ENCODE data around the gene USP48.

The USP48 gene

DNA sequence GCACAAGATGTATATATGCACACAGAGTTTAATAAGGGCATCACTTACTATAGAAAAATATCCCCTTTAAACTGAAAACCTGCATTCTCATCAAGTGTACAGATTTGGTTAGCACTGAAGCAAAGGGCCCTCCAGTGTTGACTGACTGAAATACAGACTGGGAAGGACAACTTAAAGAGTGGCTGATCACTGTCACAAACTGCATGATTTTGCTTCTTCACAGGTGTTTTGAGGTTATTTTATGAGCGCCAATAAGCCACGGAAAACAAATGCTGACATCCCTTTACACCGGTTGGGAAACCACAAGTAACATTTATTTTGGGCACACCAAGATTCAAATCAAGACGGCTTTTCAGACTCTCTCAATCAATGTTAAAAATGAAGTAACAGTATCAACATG lies 82.9 kb downstream of the USP48 start:
- no peak for DNase-seq (ENCODE audit: low spot score)

DNA sequence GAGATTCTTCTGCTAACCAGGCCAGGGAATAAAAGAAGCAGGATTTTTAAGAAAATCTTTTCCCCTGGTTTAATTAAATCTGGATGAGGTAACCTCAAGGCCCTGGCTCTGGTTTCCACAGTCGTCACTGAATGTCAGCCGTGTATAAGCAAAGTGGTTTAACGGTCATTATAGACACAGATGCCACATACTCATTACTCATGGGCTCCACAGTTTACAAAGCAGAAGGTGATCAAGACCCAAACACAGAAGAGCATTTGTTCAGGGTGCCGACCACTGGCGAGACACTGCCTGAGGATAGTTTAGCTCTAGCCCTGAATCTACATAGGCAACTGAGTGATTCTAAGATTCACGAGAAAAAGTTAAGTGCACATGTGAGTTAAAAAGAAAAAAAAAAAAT lies 86.0 kb downstream of the USP48 start:
- no peak for DNase-seq (ENCODE audit: low spot score)

DNA sequence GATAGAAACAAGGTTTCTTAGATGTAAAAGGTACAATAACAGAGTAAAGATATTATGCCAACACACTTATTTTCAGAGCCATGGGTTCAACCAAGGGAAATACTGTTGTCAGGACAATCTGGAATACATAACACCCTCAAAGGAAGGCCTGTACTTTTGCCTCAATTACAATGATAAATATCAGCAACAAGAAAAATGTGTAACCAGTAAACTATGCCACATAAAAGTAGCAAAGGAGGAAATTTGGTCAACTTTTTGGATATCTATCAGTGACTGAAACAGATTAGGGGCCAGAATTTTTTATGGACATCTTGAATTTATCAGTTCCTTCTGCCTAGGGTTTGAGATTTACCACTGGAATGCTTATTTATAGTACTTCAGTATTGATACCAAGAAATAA lies 89.2 kb downstream of the USP48 start:
- no peak for DNase-seq (ENCODE audit: low spot score)

DNA sequence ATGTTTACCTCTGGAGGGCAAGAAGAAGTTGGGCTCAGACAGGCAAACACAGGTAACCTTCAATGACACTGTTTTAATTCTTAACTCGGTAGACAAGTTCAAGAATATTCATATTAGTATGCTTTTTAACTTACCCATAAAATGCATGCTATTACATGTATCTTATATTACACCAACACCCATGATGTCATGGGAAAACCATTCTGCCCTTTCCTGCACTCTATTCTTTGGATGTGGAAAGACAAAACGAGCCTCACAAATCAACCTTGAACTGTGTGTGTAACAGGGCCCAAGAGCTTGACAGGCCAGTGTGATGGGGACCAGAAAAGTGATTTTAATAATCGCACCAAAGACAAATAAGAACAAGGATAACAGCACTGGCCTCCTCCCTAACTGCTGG lies 91.2 kb downstream of the USP48 start:
- no peak for DNase-seq (ENCODE audit: low spot score)

DNA sequence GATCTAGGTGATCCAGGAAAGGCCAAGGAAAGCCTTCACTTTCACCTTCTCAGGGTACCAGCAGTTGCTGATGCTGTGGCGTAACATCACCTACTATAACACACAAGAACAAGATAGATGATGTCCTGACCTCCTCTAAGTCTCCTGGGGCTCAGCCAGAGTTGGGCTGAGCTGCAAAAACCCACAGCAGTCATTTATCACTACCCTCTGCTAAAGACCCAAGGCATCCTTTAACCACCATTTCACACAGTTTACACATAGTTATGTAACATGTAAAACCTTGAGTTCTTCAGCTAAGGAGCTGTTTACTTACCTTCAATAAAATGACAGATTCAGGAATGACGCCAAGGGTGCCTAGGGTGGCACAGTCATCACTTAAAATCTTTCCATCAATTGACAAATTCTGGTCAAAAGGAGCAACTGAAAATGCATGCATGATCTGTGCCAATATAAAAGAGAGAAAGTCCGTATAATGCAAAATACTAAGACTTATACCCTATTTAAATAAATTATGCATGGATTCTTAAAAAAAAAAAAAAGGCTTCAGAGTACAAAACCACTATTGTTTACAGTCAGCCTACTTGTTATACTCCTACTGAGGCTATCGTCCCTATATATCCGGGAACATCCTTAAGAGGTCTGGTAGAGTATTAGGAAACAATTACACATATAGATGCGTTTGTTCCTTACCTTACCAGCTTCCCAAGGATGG lies 93.1 kb downstream of the USP48 start:
- DNase-seq (ENCODE audit: low spot score), result no peak

DNA sequence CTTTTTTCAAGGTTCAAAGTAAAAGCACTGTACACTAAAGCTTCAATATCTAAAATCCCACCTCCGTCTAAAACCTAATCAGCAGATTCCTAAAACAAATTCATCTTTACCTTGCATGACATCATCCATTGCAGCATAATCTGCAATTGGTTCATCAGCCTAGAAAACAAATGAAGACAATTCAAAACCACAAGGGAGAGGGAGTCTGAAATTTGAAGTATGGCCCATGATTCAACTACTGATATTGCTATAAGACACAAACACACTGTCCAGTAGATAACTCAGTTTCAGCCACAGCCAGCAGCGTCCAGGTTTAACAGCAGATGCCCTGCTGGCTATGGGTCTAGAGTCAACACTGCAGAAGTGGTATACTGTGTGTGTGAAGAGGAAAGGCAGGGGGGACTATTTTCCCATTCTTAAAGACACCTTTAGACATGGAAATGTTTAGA lies 95.8 kb downstream of the USP48 start:
- DNase-seq (ENCODE audit: low spot score), result no peak

DNA sequence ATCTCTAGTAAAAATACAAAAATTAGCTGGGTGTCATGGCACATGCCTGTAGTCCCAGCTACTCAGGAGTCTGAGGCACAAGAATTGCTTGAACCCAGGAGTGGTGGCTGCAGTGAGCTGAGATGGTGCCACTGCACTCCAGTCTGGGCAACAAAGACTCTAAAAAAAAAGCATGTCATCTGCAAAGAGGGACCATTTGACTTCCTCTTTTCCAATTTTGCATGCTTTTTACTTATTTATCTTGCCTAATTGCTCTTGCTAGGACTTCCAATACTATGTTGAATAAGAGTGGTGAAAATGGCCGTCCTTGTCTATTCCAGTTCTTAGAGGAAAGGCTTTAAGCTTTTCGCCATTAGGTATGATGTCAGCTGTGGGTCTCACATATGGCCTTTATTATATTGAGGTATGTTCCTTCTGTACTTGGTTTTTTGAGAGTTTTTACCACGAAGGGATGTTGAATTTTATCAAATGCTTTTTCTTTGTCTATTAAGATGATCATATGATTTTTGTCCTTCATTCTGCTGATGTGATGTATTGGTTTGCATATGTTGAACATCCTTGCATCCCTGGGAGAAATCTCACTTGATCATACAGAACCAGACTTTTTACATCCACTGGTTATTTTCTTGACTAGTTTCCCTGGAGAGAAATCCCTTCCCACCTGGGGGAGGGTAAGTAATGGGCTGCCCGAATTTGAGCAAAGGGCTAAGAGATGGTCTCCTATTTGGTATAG lies 96.8 kb downstream of the USP48 start:
- no peak for DNase-seq (ENCODE audit: low spot score)

DNA sequence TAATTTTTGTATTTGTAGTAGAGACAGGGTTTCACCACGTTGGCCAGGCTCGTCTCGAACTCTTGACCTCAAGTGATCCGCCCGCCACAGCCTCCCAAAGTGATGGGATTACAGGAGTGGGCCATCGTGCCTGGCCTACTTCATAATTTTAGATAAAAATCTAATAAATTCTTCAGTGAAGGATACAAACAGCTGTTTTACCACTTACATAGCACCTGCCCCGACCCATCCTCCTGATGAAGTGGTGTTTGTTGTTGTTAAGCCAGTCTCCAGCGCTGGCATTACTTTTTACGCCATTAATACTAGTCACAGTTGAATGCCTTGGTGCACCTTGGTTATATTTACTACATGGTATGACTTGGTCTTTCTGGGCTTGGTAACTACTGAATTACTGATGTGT lies 101.5 kb downstream of the USP48 start:
- no peak for DNase-seq (ENCODE audit: low spot score)

DNA sequence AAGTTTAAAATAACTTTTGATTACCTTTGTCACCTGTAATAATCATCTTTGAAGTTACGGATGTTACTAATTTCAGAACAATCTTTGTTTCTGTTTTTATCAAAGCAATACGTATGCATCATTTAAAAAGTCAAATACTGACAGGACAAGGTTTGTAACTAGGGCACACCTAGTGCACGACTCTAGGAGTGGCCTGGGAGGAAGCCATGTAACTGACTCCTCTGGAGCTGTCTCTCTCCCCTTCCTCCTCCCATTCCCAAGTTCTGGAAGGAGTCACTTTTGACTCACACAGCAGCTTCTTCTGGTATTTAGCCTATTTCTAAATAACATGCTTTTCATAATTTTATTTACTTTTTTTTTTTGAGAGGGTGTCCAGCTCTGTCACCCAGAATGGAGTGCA lies 102.0 kb downstream of the USP48 start:
- peak; percentile 64 for DNase-seq (ENCODE audit: low spot score)

DNA sequence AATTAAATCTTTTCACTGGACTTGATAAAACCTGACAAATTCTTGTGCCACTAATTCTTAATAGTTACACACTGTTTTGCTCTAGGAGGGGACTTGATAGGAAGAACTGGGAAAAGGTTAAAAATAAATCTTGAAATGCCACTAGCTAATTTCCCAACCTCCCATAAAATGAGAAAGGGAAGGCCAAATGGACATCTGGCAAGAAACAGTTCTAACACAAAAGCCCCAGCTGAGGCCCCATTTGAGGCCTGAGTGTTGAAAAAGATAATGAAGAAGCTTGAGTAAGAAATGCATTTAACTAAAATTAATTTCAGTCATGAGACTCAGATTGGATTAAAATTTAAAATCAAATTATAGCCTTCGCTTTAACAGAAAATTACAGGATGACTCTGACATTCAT lies 102.6 kb downstream of the USP48 start:
- no peak for DNase-seq (ENCODE audit: low spot score)

DNA sequence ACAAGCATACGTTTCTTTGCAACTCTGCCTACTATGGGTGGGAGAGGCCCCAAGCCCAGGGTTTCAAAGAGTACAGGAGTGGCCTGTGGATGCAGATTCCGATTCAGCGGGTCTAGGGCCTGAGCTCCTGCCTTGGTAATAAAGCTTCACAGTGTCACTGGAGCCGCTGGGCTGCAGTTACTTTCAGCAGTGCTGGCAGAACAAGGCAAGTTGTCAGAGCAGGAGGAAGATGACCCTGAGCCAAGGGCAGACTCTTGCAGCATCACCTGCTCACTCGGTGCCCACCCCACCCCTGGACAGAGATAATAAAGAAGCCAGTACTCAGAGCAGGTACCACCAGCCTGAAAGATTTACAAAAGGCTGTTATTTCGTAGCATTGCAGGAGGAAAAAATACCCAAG lies 105.8 kb downstream of the USP48 start:
- no peak for DNase-seq (ENCODE audit: low spot score)

DNA sequence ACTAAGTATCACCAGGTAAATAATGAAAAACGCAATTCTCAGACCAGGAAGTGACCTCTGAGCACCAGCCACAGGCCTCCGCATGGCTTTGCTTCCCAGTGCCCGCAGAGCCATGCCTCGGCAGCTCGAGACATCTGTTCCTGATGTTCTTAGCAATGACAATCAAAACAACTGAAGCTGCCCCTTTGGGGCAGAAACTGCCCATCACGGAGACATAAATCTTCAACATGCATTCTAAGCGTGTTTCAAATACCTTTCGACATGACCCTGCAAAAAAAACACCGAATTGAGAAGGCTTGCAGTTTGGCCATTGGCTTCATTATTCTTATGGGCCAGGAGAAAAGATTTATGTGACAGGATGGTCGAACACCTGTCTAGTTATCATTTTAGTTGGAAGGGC lies 108.0 kb downstream of the USP48 start:
- DNase-seq (ENCODE audit: low spot score), result no peak

DNA sequence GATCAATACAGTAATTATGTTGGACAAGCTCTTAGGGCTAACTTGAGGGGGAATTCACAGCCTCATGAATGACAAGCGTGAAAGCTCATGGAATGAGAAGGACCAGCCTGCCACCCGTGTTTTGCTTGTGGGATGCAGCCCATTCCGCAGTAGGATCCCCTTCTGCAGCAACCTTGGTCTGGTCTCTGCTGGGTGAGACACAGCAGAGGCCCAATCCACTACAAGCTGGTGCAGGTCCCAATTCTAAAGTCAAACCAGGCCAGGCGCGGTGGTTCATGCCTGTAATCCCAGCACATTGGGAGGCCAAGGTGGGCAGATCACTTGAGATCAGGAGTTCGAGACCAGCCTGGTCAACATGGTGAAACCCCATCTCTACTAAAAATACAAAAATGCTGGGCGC lies 109.1 kb downstream of the USP48 start:
- DNase-seq (ENCODE audit: low spot score), result peak; percentile 9

DNA sequence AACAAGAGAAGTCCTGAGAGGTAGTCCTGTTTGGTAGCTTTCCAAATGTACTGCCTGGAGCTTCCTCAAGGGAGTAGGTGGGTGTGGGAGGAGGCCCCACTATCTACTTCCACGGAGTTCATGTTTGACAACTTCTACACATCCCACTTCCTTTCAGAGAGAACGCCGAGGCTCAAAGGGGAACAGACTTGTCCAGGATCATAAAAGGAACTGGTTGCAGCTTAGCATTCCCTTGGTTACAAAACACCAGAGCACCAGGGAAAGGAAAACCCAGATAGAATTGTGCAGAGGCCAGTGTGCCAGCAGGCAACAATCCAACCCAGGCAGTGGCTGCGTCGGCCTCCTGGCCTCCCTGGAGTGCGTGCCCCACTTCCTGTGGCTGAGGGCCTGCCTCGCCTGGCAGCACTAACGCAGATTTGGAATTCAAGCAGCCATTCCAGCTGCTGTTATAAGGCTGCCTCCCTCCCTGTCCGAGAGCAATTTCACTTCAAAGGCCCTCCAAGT lies 109.6 kb downstream of the USP48 start:
- peak; percentile 38 for DNase-seq (ENCODE audit: low spot score)

DNA sequence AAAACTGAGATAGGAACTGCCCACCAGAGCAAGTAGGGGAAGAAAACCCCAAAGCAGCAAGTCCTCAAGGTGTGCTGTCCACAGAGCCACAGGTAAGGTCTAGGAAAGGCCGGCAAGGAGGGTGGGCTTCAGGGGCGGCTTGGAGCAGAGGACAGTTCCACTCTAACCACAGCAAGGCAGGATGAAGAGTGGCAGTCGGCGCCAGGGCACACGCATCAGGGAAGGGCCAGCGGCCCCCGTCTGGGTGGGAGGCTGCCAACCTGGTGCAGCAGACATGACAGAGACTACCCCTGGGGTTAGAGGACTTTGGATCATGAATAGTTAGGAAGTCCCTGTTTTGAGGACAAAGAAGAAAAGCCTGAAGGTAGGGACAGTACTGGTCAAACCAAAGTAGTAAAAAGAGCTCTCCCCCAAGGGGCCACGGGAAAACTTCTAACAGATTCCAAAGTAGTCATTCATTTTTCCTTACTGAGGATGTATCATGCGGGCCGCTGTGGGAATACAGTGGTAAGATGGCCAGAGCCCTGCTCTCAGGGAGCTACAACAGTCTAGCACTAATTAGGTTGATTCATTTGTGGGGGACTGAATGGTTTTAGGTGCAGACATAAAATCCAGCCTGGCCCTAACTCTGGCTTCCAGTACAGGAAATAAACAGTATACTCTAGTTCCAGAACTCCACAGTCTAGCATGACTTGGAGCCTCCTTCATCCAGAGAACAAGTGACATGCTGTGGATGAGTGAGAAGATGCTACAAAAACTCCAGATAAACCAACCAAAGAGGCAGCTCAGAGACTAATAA lies 110.3 kb downstream of the USP48 start:
- peak; percentile 29 for DNase-seq (ENCODE audit: low spot score)

DNA sequence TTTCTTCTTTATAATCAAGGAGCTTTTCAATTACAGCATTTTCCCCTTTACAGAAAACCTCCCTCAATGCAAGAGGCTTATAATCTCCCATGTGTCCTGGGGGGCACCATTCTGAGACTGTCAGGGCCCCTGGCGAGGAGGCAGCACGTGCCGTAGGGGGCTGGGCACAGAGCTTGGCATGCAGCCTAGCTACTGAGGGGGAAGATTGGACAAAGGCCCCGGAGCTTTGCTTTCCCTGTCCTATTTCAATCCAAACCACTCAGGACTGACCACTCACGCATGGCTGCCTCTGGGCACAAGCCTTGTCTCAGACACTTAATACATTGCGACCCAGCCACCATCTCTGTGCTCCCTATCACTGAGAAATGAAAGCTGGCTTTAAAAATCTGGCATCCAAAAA lies 111.0 kb downstream of the USP48 start:
- DNase-seq (ENCODE audit: low spot score), result no peak

DNA sequence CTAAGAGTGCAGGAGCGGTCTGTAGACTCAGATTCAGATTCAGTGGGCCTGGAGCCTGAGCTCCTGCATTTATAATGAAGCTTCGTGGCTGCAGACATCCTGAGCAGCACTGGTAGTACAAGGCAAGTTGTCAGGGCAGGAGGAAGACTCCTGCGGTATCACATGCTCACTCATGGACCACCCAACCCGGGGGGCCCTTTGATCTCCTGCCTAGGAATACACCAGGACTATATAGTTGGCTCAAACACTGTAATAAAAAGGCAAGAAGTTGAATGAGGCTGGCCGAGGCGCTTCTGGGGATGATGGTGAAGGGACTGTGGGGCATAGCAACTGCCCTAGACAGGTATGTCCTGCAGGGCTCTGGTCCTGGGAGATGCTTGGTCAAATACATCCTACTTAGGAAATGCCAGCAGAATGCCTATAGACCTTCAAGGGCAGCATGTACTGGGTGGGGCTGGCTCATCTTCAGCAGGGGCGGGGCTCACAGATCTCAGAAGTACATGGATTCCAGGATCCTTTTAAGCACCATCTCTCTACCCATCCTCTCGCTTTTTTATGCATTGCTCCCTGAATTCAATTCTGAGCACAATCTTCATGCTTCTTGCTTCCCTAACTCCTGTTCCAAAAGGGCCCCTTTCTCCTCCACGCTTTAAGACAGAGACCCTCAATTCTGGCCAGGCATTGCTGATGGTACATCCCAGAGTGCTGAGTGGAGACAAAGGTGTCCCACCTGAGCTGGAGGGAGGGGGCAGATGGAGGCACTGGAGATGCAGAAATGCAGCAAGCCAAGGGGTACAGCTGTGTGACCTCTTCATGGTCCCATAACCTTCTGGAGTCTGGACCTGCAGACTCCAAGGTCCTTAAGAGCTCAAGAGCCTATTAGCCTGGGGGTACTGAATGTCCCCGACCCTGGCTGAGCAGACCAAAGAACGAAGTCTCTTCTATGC lies 111.7 kb downstream of the USP48 start:
- no peak for DNase-seq (ENCODE audit: low spot score)

DNA sequence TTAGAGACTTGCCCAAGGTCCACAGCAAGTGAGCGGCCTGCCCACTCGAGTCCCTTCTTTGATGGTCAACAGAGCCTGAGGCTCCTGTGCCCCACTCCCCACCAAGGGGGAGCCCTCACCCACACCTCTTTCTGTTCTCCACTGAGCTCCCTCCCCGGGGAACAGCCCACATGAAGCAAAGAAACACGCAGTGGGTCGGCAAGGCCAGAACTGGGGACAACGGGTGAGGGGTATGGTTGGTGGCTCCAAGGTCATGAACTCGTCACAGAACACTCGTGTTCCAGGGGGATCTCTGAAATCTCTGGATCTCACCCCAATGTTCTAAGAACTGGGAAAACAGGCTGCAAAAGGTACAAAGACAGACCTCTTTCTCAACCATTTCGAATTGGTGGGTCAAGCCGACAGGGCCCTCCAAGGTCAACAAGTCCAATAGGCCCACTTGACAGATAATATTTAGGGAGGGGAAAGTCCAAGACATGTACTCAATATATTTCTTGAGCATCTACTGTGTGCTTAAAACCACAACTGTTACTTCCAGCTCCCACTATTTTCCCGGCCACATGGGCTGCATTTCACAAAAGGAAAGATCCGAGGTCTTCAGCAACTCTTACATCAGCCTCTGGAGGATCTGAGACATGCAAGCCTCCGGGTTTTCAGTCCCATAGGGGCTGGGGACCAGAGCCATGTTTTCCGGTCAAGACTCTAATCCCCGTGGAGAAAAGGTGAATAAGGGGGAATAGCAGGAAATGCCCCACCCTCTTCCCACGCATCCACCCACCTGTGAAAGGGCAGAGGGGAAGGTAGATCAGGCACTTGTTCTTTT lies 112.7 kb downstream of the USP48 start:
- DNase-seq (ENCODE audit: low spot score), result no peak

DNA sequence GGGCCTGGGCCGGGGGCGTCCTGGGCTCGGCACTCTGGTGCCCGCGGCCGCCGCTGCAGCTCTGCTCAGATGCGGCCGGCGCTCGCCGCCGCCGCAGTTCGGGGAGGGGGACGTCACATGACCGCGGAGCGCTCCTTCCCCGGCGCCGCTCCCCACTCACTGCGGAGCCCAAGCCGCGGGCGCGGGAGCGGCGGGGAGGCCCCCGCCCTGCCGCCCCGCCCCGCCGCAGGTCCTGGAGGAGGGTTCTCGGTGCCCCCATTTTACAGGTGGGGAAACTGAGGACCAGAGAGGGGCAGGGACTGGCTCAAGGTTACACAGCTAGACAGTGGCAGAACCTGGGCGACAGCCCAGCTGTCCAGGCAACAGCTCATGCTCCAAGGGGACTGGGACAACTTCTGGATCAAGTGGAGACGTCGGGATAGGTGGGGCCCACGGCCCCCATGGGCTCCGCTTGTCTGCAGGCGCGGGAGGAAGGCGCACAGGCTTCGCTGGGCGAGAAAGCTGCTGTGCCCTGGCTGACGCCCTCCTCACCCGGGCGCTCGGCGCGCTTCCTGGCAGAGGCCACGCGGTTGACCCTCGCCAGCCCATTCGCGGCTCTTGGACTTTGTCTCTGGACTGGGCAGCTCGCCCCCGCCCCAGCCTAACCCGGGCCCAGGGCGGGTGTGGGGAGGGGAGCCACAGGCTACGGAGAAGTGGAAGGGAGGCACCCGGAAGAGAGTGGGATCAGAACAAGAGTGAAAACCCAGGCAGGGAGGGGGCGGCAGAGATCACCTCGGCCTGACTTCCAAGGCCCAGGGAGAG lies 113.5 kb downstream of the USP48 start, which contains the start of gene RAP1GAP:
Gene RAP1GAP (minus strand): TSS at position 100 of the 801 bp plus-strand sequence. CDS start 49,325 bp downstream, outside the sequence.
- no peak for DNase-seq (ENCODE audit: low spot score)

DNA sequence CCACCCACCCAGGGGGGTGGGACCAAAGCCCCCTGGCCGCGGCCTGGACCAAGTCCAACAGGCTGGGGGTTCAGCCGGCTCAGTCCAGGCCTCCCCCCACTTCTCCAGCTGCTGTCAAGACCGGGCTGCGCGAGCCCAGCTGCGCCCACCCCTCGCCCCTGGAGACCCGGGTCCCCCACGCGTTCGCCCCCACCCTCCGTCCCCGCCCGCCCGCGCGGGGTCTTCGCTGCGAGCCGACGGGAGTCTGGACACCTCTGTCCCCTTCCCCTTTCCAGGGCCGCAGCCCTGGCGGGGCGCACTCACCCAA lies 114.0 kb downstream of the USP48 start:
- no peak for DNase-seq (ENCODE audit: low spot score)
